ENCODE results near the gene RBPJL.

The RBPJL gene

DNA sequence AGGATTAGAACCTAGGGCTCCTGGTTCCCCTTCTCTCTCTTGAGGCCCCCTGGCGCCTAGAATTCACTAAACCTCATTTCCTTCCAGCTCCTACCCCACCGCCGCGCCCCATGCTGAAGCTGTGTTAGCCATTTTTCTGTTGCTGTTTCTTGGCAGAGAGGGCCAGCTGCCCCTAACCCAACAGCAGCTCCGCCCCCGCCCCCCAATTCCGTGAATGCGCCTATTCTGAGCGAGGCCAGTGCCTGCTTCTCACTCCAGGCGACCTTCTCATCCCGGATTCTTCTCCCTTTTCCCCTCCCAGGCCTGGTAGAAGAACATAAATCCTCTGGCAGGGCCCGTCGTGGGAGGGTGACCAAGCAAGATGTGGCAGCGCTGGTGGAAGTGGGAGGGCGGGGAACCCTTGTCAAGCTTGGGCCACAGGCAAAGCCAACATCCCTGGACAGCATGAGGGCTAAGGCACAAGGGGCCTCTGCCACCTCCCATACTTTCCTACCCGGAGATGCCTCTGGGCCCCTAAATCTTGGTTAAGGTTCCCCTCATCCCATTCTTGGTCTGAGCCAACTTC, 518 bp downstream of the RBPJL start:
- no peak for DNase-seq (ENCODE audit: extremely low read depth, low read depth)
- TF ChIP-seq, protein P1, sequence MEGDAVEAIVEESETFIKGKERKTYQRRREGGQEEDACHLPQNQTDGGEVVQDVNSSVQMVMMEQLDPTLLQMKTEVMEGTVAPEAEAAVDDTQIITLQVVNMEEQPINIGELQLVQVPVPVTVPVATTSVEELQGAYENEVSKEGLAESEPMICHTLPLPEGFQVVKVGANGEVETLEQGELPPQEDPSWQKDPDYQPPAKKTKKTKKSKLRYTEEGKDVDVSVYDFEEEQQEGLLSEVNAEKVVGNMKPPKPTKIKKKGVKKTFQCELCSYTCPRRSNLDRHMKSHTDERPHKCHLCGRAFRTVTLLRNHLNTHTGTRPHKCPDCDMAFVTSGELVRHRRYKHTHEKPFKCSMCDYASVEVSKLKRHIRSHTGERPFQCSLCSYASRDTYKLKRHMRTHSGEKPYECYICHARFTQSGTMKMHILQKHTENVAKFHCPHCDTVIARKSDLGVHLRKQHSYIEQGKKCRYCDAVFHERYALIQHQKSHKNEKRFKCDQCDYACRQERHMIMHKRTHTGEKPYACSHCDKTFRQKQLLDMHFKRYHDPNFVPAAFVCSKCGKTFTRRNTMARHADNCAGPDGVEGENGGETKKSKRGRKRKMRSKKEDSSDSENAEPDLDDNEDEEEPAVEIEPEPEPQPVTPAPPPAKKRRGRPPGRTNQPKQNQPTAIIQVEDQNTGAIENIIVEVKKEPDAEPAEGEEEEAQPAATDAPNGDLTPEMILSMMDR (IDR thresholded peaks at IDR 0.05; ENCODE audit: low read depth, low read length, missing control alignments), result no peak
- H3K4me3 ChIP-seq (replicated peaks; ENCODE audit: low read depth, low read length), result no peak overlapping the region

DNA sequence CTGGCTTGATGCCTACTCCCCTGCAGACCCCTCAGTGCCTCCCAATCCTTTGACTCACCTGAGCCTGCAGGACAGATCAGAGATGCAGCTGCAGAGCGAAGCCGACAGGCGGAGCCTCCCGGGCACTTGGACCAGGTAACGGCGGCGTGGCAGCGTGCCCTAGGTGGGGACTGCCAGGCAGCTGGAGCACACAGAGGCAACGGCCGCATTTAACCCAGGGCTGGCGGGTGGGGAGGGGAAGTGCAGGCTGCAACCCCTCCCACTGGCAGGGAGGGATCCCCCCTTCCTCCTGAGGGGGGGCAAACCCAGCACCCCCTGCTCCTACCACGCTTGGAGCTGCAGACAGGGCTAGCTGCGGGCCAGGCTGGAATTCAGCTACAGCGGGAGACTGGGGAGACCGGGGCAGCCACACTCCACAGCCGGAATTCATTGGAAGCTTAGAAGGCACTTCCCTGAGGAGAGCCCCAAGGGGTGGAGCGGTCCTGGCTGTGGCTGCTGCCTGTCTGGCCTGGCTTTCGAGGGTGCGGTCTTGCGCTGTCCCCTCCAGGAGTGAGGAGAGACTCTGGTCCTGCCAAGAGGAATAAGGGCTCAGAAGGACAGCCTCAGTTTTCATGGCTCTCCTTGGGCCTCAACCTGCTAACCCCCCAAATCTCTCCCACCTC, 1.6 kb downstream of the RBPJL start, which contains the start of gene MATN4:
Gene MATN4 (minus strand): TSS at position 183 of the 662 bp plus-strand sequence. CDS start 2,717 bp downstream, outside the sequence.
- DNase-seq (ENCODE audit: extremely low read depth, low read depth), result no peak
- H3K4me3 ChIP-seq (replicated peaks; ENCODE audit: low read depth, low read length), result no peak within 1 kb of the TSS
- TF ChIP-seq, protein P1 (IDR thresholded peaks at IDR 0.05; ENCODE audit: low read depth, low read length, missing control alignments), result no peak

DNA sequence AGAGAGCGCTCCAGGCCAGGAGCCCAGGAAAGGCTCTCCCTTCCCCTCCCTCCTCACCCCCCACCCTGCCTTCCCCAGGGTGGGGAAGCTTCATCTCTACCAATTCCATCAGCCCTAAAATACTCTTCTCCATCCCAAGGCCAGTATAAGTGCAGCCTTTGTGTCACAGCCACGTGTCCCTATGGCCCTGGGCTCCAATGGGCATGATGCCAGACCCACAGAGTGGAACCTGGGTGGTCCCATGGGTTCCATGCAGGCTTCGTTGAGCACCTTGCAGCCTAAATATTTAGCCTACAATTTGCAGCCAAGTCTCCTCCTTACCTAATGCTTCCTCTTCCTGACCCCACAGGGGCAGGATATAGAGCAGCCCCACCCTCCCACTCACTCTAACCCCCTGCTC, 2.4 kb downstream of the RBPJL start:
- no peak overlapping the region for H3K4me3 ChIP-seq (replicated peaks; ENCODE audit: low read depth, low read length)
- TF ChIP-seq, protein P1 (IDR thresholded peaks at IDR 0.05; ENCODE audit: low read depth, low read length, missing control alignments), result no peak
- DNase-seq (ENCODE audit: extremely low read depth, low read depth), result no peak

DNA sequence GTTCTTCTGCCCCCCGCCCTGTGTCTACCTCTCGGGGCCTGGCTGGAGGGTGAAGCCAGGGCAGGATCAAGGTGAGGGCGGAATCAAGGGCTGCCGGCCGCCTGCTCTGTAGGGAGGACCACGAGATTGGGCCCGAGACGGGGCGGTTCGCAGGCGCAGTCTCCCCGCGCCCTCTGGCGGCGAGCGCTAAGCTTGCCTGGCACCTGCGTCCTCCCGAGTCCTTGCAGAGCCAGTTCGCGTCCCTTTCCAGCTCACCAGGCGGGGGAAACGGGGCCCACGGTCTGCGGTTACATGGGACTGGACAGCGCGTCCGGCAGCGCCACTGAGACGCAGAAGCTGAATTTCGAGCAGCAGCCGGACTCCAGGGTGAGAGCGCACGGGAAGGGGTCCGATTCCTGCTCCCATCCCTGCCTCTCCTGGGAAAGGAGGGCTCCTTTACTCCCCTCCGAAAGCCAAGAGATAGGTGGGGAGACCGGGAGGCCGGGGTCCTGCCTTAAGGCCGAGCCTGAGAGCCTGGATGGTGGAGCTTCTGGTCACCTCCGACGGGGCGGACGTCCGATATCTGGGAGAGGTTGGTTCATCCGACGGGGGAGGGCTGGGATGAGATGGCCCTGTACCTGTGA, 5.1 kb downstream of the RBPJL start:
- TF ChIP-seq, protein P1 (IDR thresholded peaks at IDR 0.05; ENCODE audit: low read depth, low read length, missing control alignments), result peak; percentile 87
- DNase-seq (ENCODE audit: extremely low read depth, low read depth), result no peak
- H3K4me3 ChIP-seq (replicated peaks; ENCODE audit: low read depth, low read length), result no peak overlapping the region

GRCh38 chr20:45312241-45312640, 5.6 kb downstream of the RBPJL start:
- DNase-seq (ENCODE audit: extremely low read depth, low read depth), result no peak
- no peak overlapping the region for H3K4me3 ChIP-seq (replicated peaks; ENCODE audit: low read depth, low read length)
- TF ChIP-seq, protein P1 (IDR thresholded peaks at IDR 0.05; ENCODE audit: low read depth, low read length, missing control alignments), result no peak

- TF ChIP-seq, protein P1 (IDR thresholded peaks at IDR 0.05; ENCODE audit: low read depth, low read length, missing control alignments), result no peak
- DNase-seq (ENCODE audit: extremely low read depth, low read depth), result no peak
- no peak overlapping the region for H3K4me3 ChIP-seq (replicated peaks; ENCODE audit: low read depth, low read length)
Measured at GRCh38 chr20:45313065-45313695, 6.5 kb downstream of the RBPJL start.
